ENCODE data around the gene MDFIC2.
A peak's percentile ranks its signal among the peaks of the same experiment; 100 is the strongest.
"Not testable (repeated sequence)": the region's sequence is repeated elsewhere in the genome, so short reads cannot be mapped to it uniquely, and the experiment has no call there.

MDFIC2 gene

GRCh38 chr3:70308760-70309159, 3.7 kb downstream of the MDFIC2 start:
- intact Hi-C loops (cut with DNase I; ENCODE audit: low total_unique reads): no loop called here
- Histone ChIP-seq H3K36me3 (no peaks in the 10 kb centered on the region), H3K4me3 (no peak overlapping the region), H3K4me1 (peaks cover 0 to 4% (median 0%) of the 10 kb centered on the region in 4 donors), H3K9me3 (no peaks in the 10 kb centered on the region), H3K27me3 (no peaks in the 10 kb centered on the region), H3K27ac (no peak overlapping the region)
- TF ChIP-seq, protein P1, sequence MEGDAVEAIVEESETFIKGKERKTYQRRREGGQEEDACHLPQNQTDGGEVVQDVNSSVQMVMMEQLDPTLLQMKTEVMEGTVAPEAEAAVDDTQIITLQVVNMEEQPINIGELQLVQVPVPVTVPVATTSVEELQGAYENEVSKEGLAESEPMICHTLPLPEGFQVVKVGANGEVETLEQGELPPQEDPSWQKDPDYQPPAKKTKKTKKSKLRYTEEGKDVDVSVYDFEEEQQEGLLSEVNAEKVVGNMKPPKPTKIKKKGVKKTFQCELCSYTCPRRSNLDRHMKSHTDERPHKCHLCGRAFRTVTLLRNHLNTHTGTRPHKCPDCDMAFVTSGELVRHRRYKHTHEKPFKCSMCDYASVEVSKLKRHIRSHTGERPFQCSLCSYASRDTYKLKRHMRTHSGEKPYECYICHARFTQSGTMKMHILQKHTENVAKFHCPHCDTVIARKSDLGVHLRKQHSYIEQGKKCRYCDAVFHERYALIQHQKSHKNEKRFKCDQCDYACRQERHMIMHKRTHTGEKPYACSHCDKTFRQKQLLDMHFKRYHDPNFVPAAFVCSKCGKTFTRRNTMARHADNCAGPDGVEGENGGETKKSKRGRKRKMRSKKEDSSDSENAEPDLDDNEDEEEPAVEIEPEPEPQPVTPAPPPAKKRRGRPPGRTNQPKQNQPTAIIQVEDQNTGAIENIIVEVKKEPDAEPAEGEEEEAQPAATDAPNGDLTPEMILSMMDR (IDR thresholded peaks at IDR 0.05): no peak
- no peak for DNase-seq

GRCh38 chr3:70306736-70307135, 5.7 kb downstream of the MDFIC2 start:
- Histone ChIP-seq H3K4me1 (peaks cover 0 to 4% (median 0%) of the 10 kb centered on the region in 4 donors), H3K27ac (no peak overlapping the region), H3K9me3 (no peaks in the 10 kb centered on the region), H3K4me3 (no peak overlapping the region), H3K27me3 (no peaks in the 10 kb centered on the region), H3K36me3 (no peaks in the 10 kb centered on the region)
- intact Hi-C loops (cut with DNase I; ENCODE audit: low total_unique reads): no loop called here
- TF ChIP-seq, protein P1 (IDR thresholded peaks at IDR 0.05): no peak
- no peak for DNase-seq

- H3K36me3 ChIP-seq: no peaks in the 10 kb centered on the region
- intact Hi-C loops (cut with DNase I; ENCODE audit: low total_unique reads): no loop called here
- H3K27ac ChIP-seq: peak overlapping the region in 1 of 2 donors; percentile 55
- no peak overlapping the region for H3K4me3 ChIP-seq
- H3K27me3 ChIP-seq: no peaks in the 10 kb centered on the region
- TF ChIP-seq, protein P1 (IDR thresholded peaks at IDR 0.05): no peak
- DNase-seq: no peak
- peaks cover 0 to 14% (median 0%) of the 10 kb centered on the region in 4 donors for H3K4me1 ChIP-seq
- no peaks in the 10 kb centered on the region for H3K9me3 ChIP-seq
Measured at GRCh38 chr3:70298385-70298784, 14.1 kb downstream of the MDFIC2 start.

DNA sequence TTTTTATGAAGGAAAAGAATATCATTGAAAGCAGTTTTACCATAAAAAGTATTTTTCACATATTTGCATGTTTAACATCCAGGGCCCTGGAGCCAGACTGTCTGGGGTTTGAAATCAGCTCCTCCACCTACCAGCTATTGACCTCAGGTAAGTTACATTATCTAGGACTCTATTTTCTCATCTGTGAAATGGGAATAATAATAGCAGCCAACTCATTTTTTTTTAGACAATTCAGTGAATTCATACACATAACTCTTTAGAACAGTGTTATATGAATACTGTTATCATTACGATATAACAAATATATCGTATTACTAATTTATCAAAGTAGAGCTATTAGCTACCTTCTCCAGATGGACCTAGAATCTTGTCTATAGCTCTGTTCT, 21.3 kb downstream of the MDFIC2 start:
- TF ChIP-seq, protein P1 (IDR thresholded peaks at IDR 0.05): no peak
- intact Hi-C loops (cut with DNase I; ENCODE audit: low total_unique reads): no loop called here
- Histone ChIP-seq H3K27ac (no peak overlapping the region), H3K4me1 (no peaks in the 10 kb centered on the region), H3K36me3 (no peaks in the 10 kb centered on the region), H3K27me3 (no peaks in the 10 kb centered on the region), H3K9me3 (no peaks in the 10 kb centered on the region), H3K4me3 (no peak overlapping the region)
- DNase-seq: no peak

DNA sequence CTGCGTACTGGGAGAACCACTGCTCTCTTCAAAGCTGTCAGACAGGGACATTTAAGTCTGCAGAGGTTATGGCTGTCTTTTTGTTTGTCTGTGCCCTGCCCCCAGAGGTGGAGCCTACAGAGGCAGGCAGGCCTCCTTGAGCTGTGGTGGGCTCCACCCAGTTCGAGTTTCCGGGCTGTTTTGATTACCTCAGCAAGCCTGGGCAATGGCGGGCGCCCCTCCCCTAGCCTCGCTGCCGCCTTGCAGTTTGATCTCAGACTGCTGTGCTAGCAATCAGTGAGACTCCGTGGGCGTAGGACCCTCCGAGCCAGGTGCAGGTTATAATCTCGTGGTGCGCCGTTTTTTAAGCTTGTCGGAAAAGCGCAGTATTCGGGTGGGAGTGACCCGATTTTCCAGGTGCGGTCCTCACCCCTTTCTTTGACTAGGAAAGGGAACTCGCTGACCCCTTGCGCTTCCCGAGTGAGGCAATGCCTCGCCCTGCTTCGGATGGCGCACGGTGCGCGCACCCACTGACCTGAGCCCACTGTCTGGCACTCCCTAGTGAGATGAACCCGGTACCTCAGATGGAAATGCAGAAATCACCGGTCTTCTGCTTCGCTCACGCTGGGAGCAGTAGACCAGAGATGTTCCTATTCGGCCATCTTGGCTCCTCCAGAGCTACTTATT, 21.9 kb downstream of the MDFIC2 start:
- intact Hi-C loops (cut with DNase I; ENCODE audit: low total_unique reads); H3K4me3 ChIP-seq; H3K27ac ChIP-seq; DNase-seq; H3K4me1 ChIP-seq; H3K27me3 ChIP-seq; H3K36me3 ChIP-seq; H3K9me3 ChIP-seq: not testable (repeated sequence)

DNA sequence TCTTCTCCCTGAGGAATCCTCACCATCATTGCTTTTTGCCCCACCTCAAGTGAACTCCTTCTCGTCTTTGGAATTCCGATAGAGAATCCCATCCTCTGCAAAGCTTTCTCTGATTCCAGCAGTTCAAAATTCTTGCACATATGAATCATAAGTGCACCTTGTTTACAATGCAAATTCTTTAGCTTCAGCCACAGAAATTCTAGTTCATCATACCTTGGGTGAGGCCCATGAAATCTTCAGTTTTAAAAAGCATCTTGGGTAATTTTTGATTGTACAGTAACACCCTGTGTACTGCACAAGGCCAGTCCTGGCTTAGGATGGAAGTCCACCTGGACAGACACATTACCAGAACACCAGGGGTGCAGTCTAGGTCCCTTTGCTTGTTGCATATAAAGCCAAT, 30.8 kb downstream of the MDFIC2 start:
- no peak overlapping the region for H3K4me3 ChIP-seq
- no peaks in the 10 kb centered on the region for H3K27me3 ChIP-seq
- no peaks in the 10 kb centered on the region for H3K4me1 ChIP-seq
- TF ChIP-seq, protein P1 (IDR thresholded peaks at IDR 0.05): no peak
- H3K36me3 ChIP-seq: peaks cover 0 to 5% (median 0%) of the 10 kb centered on the region in 3 donors
- H3K9me3 ChIP-seq: peaks cover 0 to 5% (median 0%) of the 10 kb centered on the region in 3 donors
- intact Hi-C loops (cut with DNase I; ENCODE audit: low total_unique reads): no loop called here
- no peak for DNase-seq
- H3K27ac ChIP-seq: no peak overlapping the region
